SKM-1 (cell line): ENCODE data around the gene CSF1.

Experiments
- DNase-seq: peaks from one replicate; lab custom pipeline; 2025; ENCODE audit not compliant: unreplicated experiment; lab: John Stamatoyannopoulos, UW

Gene CSF1

GRCh38 chr1:109977225-109977624 is 66.6 kb downstream of the CSF1 start:
- DNase-seq = no peak

GRCh38 chr1:109977657-109978378 is 67.2 kb downstream of the CSF1 start:
- DNase-seq = no peak

- no peak for DNase-seq
Observed at GRCh38 chr1:109978761-109979488, 68.3 kb downstream of the CSF1 start.

- DNase-seq = no peak
Observed at GRCh38 chr1:109979489-109980091, 68.9 kb downstream of the CSF1 start.
